Myocyte (in vitro differentiated cells): ENCODE data around the gene KIFC3. TPM values are rescaled to one million over a fixed set of nuclear protein-coding genes. Genes with fewer than 3 reads are reported as not detected.
"Not testable (repeated sequence)": the region's sequence is repeated elsewhere in the genome, so short reads cannot be mapped to it uniquely, and the experiment has no call there.

Source experiments
- DNase-seq: peaks from one replicate; pipeline ENCODE4 v3.0.0-alpha.2; 2012; ENCODE audit warnings: low read depth
- total RNA-seq: library from RNA; depleted of rRNA; stranded (reverse); fragments of >200 nt; gene quantifications from 2 replicates; pipeline ENCODE4 v1.2.3, GENCODE V29; 2014

Gene KIFC3
- total RNA-seq, 1 donor from 2014 or later = 64.5 TPM

- peak; percentile 95 for DNase-seq
Observed at GRCh38 chr16:57741660-57742191, 60.6 kb downstream of the KIFC3 start.

GRCh38 chr16:57740423-57741071 is 61.7 kb downstream of the KIFC3 start:
- no peak for DNase-seq

- no peak for DNase-seq
Observed at GRCh38 chr16:57739756-57740422, 62.4 kb downstream of the KIFC3 start.

GRCh38 chr16:57738844-57739243 is 63.4 kb downstream of the KIFC3 start:
- no peak for DNase-seq

- peak; percentile 63 for DNase-seq
Observed at GRCh38 chr16:57736419-57737351, 65.6 kb downstream of the KIFC3 start.

- no peak for DNase-seq
Observed at GRCh38 chr16:57735755-57736418, 66.4 kb downstream of the KIFC3 start, which contains the start of gene KATNB1. TSS of gene KATNB1 (plus strand) at chr16:57735770. CDS start at chr16:57737244, 1,474 bp downstream.

GRCh38 chr16:57734925-57735754 is 67.2 kb downstream of the KIFC3 start:
- DNase-seq = peak; percentile 100

- no peak for DNase-seq
Observed at GRCh38 chr16:57734308-57734924, 67.9 kb downstream of the KIFC3 start.

GRCh38 chr16:57732714-57733113 is 69.6 kb downstream of the KIFC3 start:
- DNase-seq = no peak

- DNase-seq = peak; percentile 59
Observed at GRCh38 chr16:57732037-57732436, 70.3 kb downstream of the KIFC3 start.

- no peak for DNase-seq
Observed at GRCh38 chr16:57730771-57731730, 71.2 kb downstream of the KIFC3 start.

GRCh38 chr16:57729852-57730251 is 72.4 kb downstream of the KIFC3 start:
- not testable (repeated sequence) for DNase-seq

- DNase-seq = no peak
Observed at GRCh38 chr16:57729182-57729484, 73.2 kb downstream of the KIFC3 start.

- no peak for DNase-seq
Observed at GRCh38 chr16:57728336-57729181, 73.7 kb downstream of the KIFC3 start.

- no peak for DNase-seq
Observed at GRCh38 chr16:57727610-57728009, 74.7 kb downstream of the KIFC3 start.

- DNase-seq = no peak
Observed at GRCh38 chr16:57726433-57726947, 75.8 kb downstream of the KIFC3 start.

- DNase-seq = no peak
Observed at GRCh38 chr16:57725976-57726375, 76.3 kb downstream of the KIFC3 start.
